Measurements from ENCODE around the gene UBALD1. TPM values are rescaled to one million over a fixed set of nuclear protein-coding genes. Genes with fewer than 3 reads are reported as not detected.

UBALD1 gene
- total and polyA plus RNA-seq, 10 of the 15 experiments (the other 5 are each of a cell fraction or from before 2014, with no cell fraction given), result 0.05 to 32.7 (median 5.1) TPM

GRCh38 chr16:4626396-4626795 is 11.7 kb upstream of the UBALD1 start:
- no peak for DNase-seq (ENCODE audit: low read depth, low spot score)
- BruUV-seq (replicated peaks), result no TSS peak
- peak; percentile 52 for TF ChIP-seq BCL3 (IDR thresholded peaks at IDR 0.05; ENCODE audit: borderline replicate concordance, insufficient read depth, low read depth, low read length, poor library complexity, severe bottlenecking)
- TF ChIP-seq PKNOX1 (IDR thresholded peaks at IDR 0.05), result peak; percentile 53; the same call in 1 of the 2 replicates
- TF ChIP-seq TARDBP (IDR thresholded peaks at IDR 0.05; ENCODE audit: borderline replicate concordance), result no peak
- intact Hi-C loops (cut with micrococcal nuclease; ENCODE audit: unreplicated experiment), result no loop called here
- POLR2A ChIA-PET, result interaction anchor here (0.9 to 2.7 kb wide), 3 partner anchors 10 to 121 kb away, joined by 3 to 11 read pairs (median 5); no protein-coding TSS in a partner anchor
- H3K9ac ChIP-seq (ENCODE audit: control insufficient read depth, insufficient read depth, low read length), result peak overlapping the region; percentile 86
- RAD21 ChIA-PET (ENCODE audit: unreplicated experiment), result interaction anchor here (1.0 to 3.4 kb wide), 2 partner anchors 10 to 329 kb away, joined by 3 to 24 read pairs; no protein-coding TSS in a partner anchor
- H3K4me1 ChIP-seq (ENCODE audit: control insufficient read depth, insufficient read depth, low read length), result peaks cover 16% of the 10 kb centered on the region
- H3K4me2 ChIP-seq (ENCODE audit: control insufficient read depth, insufficient read depth), result peak overlapping the region; percentile 93
- in situ Hi-C loops (cut with MboI), result no loop called here
- SMC1A ChIA-PET (ENCODE audit: uncharacterized antibody, unreplicated experiment), result interaction anchor here (1.3 to 4.1 kb wide), 2 partner anchors 10 to 120 kb away, joined by 4 to 15 read pairs; no protein-coding TSS in a partner anchor
- peaks cover 2% of the 10 kb centered on the region; the same call in 1 of the 3 replicates for H3K9me3 ChIP-seq (replicated peaks; ENCODE audit: control insufficient read depth, insufficient read depth, low read length)
- no peaks in the 10 kb centered on the region for H3K27me3 ChIP-seq (replicated peaks in 1 of 2; ENCODE audit: control insufficient read depth in 2 of 2, insufficient read depth in 2 of 2, low read length in 1 of 2)
- 0 out of 4 replicates have a peak, but pooled peaks cover 0 to 2% of the 10 kb centered on the region in 2 experiments for H3K36me3 ChIP-seq (ENCODE audit: control insufficient read depth in 2 of 2, insufficient read depth in 2 of 2, low read length in 1 of 2)
- H3K27ac ChIP-seq (ENCODE audit: control insufficient read depth, insufficient read depth), result peak overlapping the region; percentile 97
- H4K20me1 ChIP-seq (ENCODE audit: control insufficient read depth, insufficient read depth), result no peaks in the 10 kb centered on the region
- H3K79me2 ChIP-seq (ENCODE audit: control insufficient read depth, insufficient read depth, low read length), result peaks cover 51% of the 10 kb centered on the region
- H2AFZ ChIP-seq (ENCODE audit: control insufficient read depth, low read depth, low read length), result no peak overlapping the region
- ATAC-seq, result no peak
- peak overlapping the region; percentile 86 for H3K4me3 ChIP-seq
- FAIRE-seq, result no peak
- CTCF ChIA-PET, result interaction anchor here (1.4 kb wide), 1 partner anchor 10 kb away, joined by 10 read pairs; no protein-coding TSS in a partner anchor
- WGBS (ENCODE audit: insufficient coverage, insufficient replicate concordance, low lambda C conversion rate, missing lambda C conversion rate), result 23% methylated on average over 6 of the region's 6 CpGs

All from GM12878 (cell line).